ENCODE data around the gene VIPR1.

VIPR1 gene

GRCh38 chr3:42491881-42492507, 10.4 kb upstream of the VIPR1 start:
- no peak for TF ChIP-seq CTCF (IDR thresholded peaks at IDR 0.05; ENCODE audit: insufficient read depth, low read length, poor library complexity, severe bottlenecking)
- no peak for TF ChIP-seq EZH2phosphoT487 (conservative IDR thresholded peaks at IDR 0.05; ENCODE audit: low read length)
- no peak overlapping the region for H3K4me3 ChIP-seq (ENCODE audit: insufficient read depth, low read length, poor library complexity, severe bottlenecking)
- H3F3A ChIP-seq (ENCODE audit: insufficient read depth), result no peaks in the 10 kb centered on the region
- no peaks in the 10 kb centered on the region for H3K9me2 ChIP-seq (replicated peaks; ENCODE audit: insufficient read depth, low read length)
- no peaks in the 10 kb centered on the region for H3K79me2 ChIP-seq (ENCODE audit: insufficient read depth, low read length)
- H3K27ac ChIP-seq (ENCODE audit: low read depth, low read length), result no peak overlapping the region
- H3K9me3 ChIP-seq (ENCODE audit: insufficient read depth, low read length), result no peaks in the 10 kb centered on the region
- no peaks in the 10 kb centered on the region for H3K27me3 ChIP-seq (ENCODE audit: low read length)
- no peak overlapping the region for H3K9ac ChIP-seq (ENCODE audit: low read length)
- H3K36me3 ChIP-seq (ENCODE audit: low read length), result no peaks in the 10 kb centered on the region
- no peak overlapping the region for H2AFZ ChIP-seq (ENCODE audit: low read depth, low read length, severe bottlenecking)
- no peak overlapping the region for H3K4me2 ChIP-seq (ENCODE audit: low read depth, low read length, poor library complexity, severe bottlenecking)
- H4K20me1 ChIP-seq (ENCODE audit: low read depth, low read length), result no peaks in the 10 kb centered on the region

- Histone ChIP-seq H3K79me2 (ENCODE audit: insufficient read depth, low read length) (no peaks in the 10 kb centered on the region), H3K36me3 (ENCODE audit: low read length) (no peaks in the 10 kb centered on the region), H2AFZ (ENCODE audit: low read depth, low read length, severe bottlenecking) (no peak overlapping the region), H3K9ac (ENCODE audit: low read length) (no peak overlapping the region), H4K20me1 (ENCODE audit: low read depth, low read length) (no peaks in the 10 kb centered on the region), H3K4me3 (ENCODE audit: insufficient read depth, low read length, poor library complexity, severe bottlenecking) (no peak overlapping the region), H3K9me3 (ENCODE audit: insufficient read depth, low read length) (no peaks in the 10 kb centered on the region), H3K9me2 (replicated peaks; ENCODE audit: insufficient read depth, low read length) (no peaks in the 10 kb centered on the region), H3K27me3 (ENCODE audit: low read length) (no peaks in the 10 kb centered on the region), H3F3A (ENCODE audit: insufficient read depth) (no peaks in the 10 kb centered on the region), H3K4me2 (ENCODE audit: low read depth, low read length, poor library complexity, severe bottlenecking) (no peak overlapping the region), H3K27ac (ENCODE audit: low read depth, low read length) (no peak overlapping the region)
- TF ChIP-seq CTCF (IDR thresholded peaks at IDR 0.05; ENCODE audit: insufficient read depth, low read length, poor library complexity, severe bottlenecking) (no peak), EZH2phosphoT487 (conservative IDR thresholded peaks at IDR 0.05; ENCODE audit: low read length) (no peak)
Observed at GRCh38 chr3:42492508-42493080, 9.8 kb upstream of the VIPR1 start.

- no peak for TF ChIP-seq EZH2phosphoT487 (conservative IDR thresholded peaks at IDR 0.05; ENCODE audit: low read length)
- TF ChIP-seq CTCF (IDR thresholded peaks at IDR 0.05; ENCODE audit: insufficient read depth, low read length, poor library complexity, severe bottlenecking), result no peak
Observed at GRCh38 chr3:42493126-42493797, 9.2 kb upstream of the VIPR1 start.

More at GRCh38 chr3:42493126-42493797, 9.2 kb upstream of the VIPR1 start:
- Histone ChIP-seq H3K9me2 (replicated peaks; ENCODE audit: insufficient read depth, low read length) (no peaks in the 10 kb centered on the region), H3K36me3 (ENCODE audit: low read length) (no peaks in the 10 kb centered on the region), H3K4me3 (ENCODE audit: insufficient read depth, low read length, poor library complexity, severe bottlenecking) (no peak overlapping the region), H4K20me1 (ENCODE audit: low read depth, low read length) (no peaks in the 10 kb centered on the region), H3K27ac (ENCODE audit: low read depth, low read length) (no peak overlapping the region), H3K27me3 (ENCODE audit: low read length) (no peaks in the 10 kb centered on the region), H3K4me2 (ENCODE audit: low read depth, low read length, poor library complexity, severe bottlenecking) (no peak overlapping the region), H2AFZ (ENCODE audit: low read depth, low read length, severe bottlenecking) (no peak overlapping the region), H3K9me3 (ENCODE audit: insufficient read depth, low read length) (no peaks in the 10 kb centered on the region), H3K79me2 (ENCODE audit: insufficient read depth, low read length) (no peaks in the 10 kb centered on the region), H3F3A (ENCODE audit: insufficient read depth) (no peaks in the 10 kb centered on the region), H3K9ac (ENCODE audit: low read length) (no peak overlapping the region)

Data from SU-DHL-6 (cell line).